H9 (cell line): Measurements from ENCODE around the gene SCP2D1. TPM values are rescaled to one million over a fixed set of nuclear protein-coding genes. Genes with fewer than 3 reads are reported as not detected.

Experiments
- DNase-seq: peaks from one replicate; pipeline ENCODE4 v3.0.0-alpha.2; 2017
- H2AFZ ChIP-seq: one replicate; pipeline ENCODE4 v1.6.1; 2013; ENCODE audit warnings: mild to moderate bottlenecking, low read length, control low read depth, moderate library complexity
- H2AK5ac ChIP-seq: 2 replicates; pipeline ENCODE4 v1.6.1; 2013; ENCODE audit warnings: low read length, control low read depth, mixed read lengths; ENCODE audit not compliant: insufficient read length
- H2BK120ac ChIP-seq: one replicate; pipeline ENCODE4 v1.6.1; 2013; ENCODE audit warnings: low read depth, mild to moderate bottlenecking, low read length, control low read depth, inconsistent platforms; ENCODE audit not compliant: poor library complexity, severe bottlenecking
- H2BK12ac ChIP-seq: 2 replicates; pipeline ENCODE4 v1.6.1; 2013; ENCODE audit warnings: low read length, control low read depth, mixed read lengths, low read depth; ENCODE audit not compliant: insufficient read length
- H2BK15ac ChIP-seq: 2 replicates; pipeline ENCODE4 v1.6.1; 2013; ENCODE audit warnings: low read depth, low read length, control low read depth
- H2BK20ac ChIP-seq: one replicate; pipeline ENCODE4 v1.6.1; 2013; ENCODE audit warnings: low read depth, mild to moderate bottlenecking, low read length, control low read depth, inconsistent platforms; ENCODE audit not compliant: poor library complexity, severe bottlenecking
- H2BK5ac ChIP-seq: 2 replicates; pipeline ENCODE4 v1.6.1; 2013; ENCODE audit warnings: low read length, control low read depth, mixed read lengths; ENCODE audit not compliant: insufficient read length
- H3K14ac ChIP-seq: 2 replicates; pipeline ENCODE4 v1.6.1; 2013; ENCODE audit warnings: low read length, control low read depth; ENCODE audit not compliant: insufficient read depth
- H3K18ac ChIP-seq: 2 replicates; pipeline ENCODE4 v1.6.1; 2013; ENCODE audit warnings: low read depth, mild to moderate bottlenecking, mixed read lengths, low read length, control low read depth; ENCODE audit not compliant: insufficient read length
- H3K23ac ChIP-seq: 2 replicates; pipeline ENCODE4 v1.6.1; 2013; ENCODE audit warnings: low read length, control low read depth, mixed read lengths, low read depth; ENCODE audit not compliant: insufficient read length
- H3K23me2 ChIP-seq: 2 replicates; pipeline ENCODE4 v1.6.1; 2013; ENCODE audit warnings: low read depth, mild to moderate bottlenecking, mixed read lengths, low read length, control low read depth; ENCODE audit not compliant: insufficient read length, poor library complexity, severe bottlenecking
- H3K27ac ChIP-seq: 2 replicates; pipeline ENCODE4 v1.5.1; 2013; ENCODE audit warnings: low read length, control low read depth, mixed read lengths, low read depth; ENCODE audit not compliant: insufficient read length
- H3K27me3 ChIP-seq: 2 replicates; pipeline ENCODE4 v1.6.1; 2013; ENCODE audit warnings: low read length, control low read depth, inconsistent platforms; ENCODE audit not compliant: insufficient read depth
- H3K4ac ChIP-seq: 2 replicates; pipeline ENCODE4 v1.6.1; 2013; ENCODE audit warnings: low read depth, mild to moderate bottlenecking, control low read depth, inconsistent platforms, low read length, moderate library complexity
- H3K4me1 ChIP-seq: 2 replicates; pipeline ENCODE4 v1.6.1; 2013; ENCODE audit warnings: low read length, control low read depth, inconsistent platforms; ENCODE audit not compliant: insufficient read depth
- H3K4me2 ChIP-seq: 2 replicates; pipeline ENCODE4 v1.6.1; 2013; ENCODE audit warnings: low read length, control low read depth, mixed read lengths; ENCODE audit not compliant: insufficient read length, insufficient read depth
- H3K56ac ChIP-seq: 2 replicates; pipeline ENCODE4 v1.6.1; 2013; ENCODE audit warnings: low read depth, mild to moderate bottlenecking, mixed read lengths, low read length, control low read depth; ENCODE audit not compliant: insufficient read length
- H3K79me1 ChIP-seq: 2 replicates; pipeline ENCODE4 v1.6.1; 2013; ENCODE audit warnings: low read depth, mild to moderate bottlenecking, moderate library complexity, low read length, control low read depth, inconsistent platforms; ENCODE audit not compliant: insufficient read depth, poor library complexity, severe bottlenecking
- H3K79me2 ChIP-seq: 2 replicates; pipeline ENCODE4 v1.6.1; 2013; ENCODE audit warnings: low read length, control low read depth, inconsistent platforms; ENCODE audit not compliant: insufficient read depth
- H3K9ac ChIP-seq: 2 replicates; pipeline ENCODE4 v1.6.1; 2013; ENCODE audit warnings: low read length, control low read depth, mixed read lengths; ENCODE audit not compliant: insufficient read length; ENCODE audit errors: extremely low read depth
- H3K9me3 ChIP-seq: one replicate; pipeline ENCODE4 v1.6.1; 2013; ENCODE audit warnings: low read depth, low read length, inconsistent platforms; ENCODE audit not compliant: control insufficient read depth
- H3T11ph ChIP-seq: one replicate; pipeline ENCODE4 v1.6.1; 2013; ENCODE audit warnings: mild to moderate bottlenecking, low read length, control low read depth, inconsistent platforms
- H4K20me1 ChIP-seq: one replicate; pipeline ENCODE4 v1.6.1; 2013; ENCODE audit not compliant: control insufficient read depth, insufficient read length, insufficient read depth
- H4K5ac ChIP-seq: 2 replicates; pipeline ENCODE4 v1.6.1; 2013; ENCODE audit warnings: low read depth, mild to moderate bottlenecking, mixed read lengths, low read length, control low read depth; ENCODE audit not compliant: insufficient read length
- H4K8ac ChIP-seq: replicated peaks from 2 replicates; pipeline ENCODE4 v1.6.1; 2013; ENCODE audit warnings: low read length, control low read depth, mixed read lengths, low read depth; ENCODE audit not compliant: insufficient read length
- H4K91ac ChIP-seq: 2 replicates; pipeline ENCODE4 v1.6.1; 2013; ENCODE audit warnings: low read depth, mild to moderate bottlenecking, moderate library complexity, mixed read lengths, low read length, control low read depth; ENCODE audit not compliant: insufficient read length
- H3K27ac Mint-ChIP-seq, 3 experiments: 2 replicates in 2 of 3; 3 replicates in 1 of 3; pipeline ENCODE4 v1.8.0; 2020 to 2021; ENCODE audit warnings: mixed read lengths in 3 of 3, mild to moderate bottlenecking in 1 of 3, moderate library complexity in 1 of 3
- H3K27me3 Mint-ChIP-seq: 2 replicates; pipeline ENCODE4 v1.8.0; 2021; ENCODE audit warnings: low read depth, mild to moderate bottlenecking, moderate library complexity, mixed read lengths
- H3K36me3 Mint-ChIP-seq, 3 experiments: 2 replicates in 2 of 3; 3 replicates in 1 of 3; pipeline ENCODE4 v1.8.0; 2020 to 2021; ENCODE audit warnings: low read depth in 3 of 3, mixed read lengths in 3 of 3; ENCODE audit not compliant: insufficient read depth in 1 of 3
- H3K4me1 Mint-ChIP-seq, 2 experiments: 2 replicates each; pipeline ENCODE4 v1.8.0; 2020; ENCODE audit warnings: mixed read lengths in 2 of 2
- H3K4me3 Mint-ChIP-seq, 2 experiments: 2 replicates in 1 of 2; 3 replicates in 1 of 2; pipeline ENCODE4 v1.8.0; 2020 to 2021; ENCODE audit warnings: mild to moderate bottlenecking in 2 of 2, mixed read lengths in 2 of 2, moderate library complexity in 1 of 2
- H3K9me3 Mint-ChIP-seq, 2 experiments: 2 replicates in 1 of 2; 3 replicates in 1 of 2; pipeline ENCODE4 v1.8.0; 2020; ENCODE audit warnings: mild to moderate bottlenecking in 2 of 2, mixed read lengths in 2 of 2, moderate library complexity in 1 of 2
- WGBS: extraction: QIAGEN DNeasy Blood & Tissue Kit; methylation state at CpG from one replicate; pipeline ENCODE4 v1.1.7; 2013; ENCODE audit warnings: missing lambda C conversion rate, low lambda C conversion rate, mixed read lengths; ENCODE audit not compliant: insufficient read length; ENCODE audit errors: extremely low coverage; 5-methylcytosine and 5-hydroxymethylcytosine counted together
- total RNA-seq: library from RNA; stranded (reverse); gene quantifications from 2 replicates; pipeline ENCODE4 v1.2.1, GENCODE V29; 2021
- TF ChIP-seq, protein P1 (sequence below): fragments of 200-600 bp; sonication (generic); conservative IDR thresholded peaks from 3 replicates; pipeline ENCODE4 v1.8.0; 2021; ENCODE audit warnings: antibody characterized with exemption, mild to moderate bottlenecking

The SCP2D1 gene
- total RNA-seq, 1 experiment from 2014 or later, result not detected

DNA sequence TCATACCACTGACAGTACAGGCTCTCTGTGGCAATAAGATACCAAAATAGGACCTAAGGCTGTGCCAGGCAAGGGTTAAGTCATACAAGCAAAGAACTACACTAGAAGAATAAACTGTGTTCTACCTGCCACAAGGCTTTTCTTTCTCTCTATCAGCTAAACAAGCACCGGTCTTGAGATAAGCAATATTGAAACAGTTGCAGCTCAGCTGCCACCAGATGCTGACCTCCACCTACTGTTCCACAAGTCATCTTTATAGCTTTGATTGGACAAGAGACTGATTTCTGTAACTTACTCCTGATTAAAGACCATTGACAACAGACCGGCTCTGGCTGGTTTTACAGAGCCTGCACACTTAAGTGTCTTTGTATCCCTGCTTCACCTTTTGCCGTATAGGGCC lies 24.1 kb downstream of the SCP2D1 start:
- Histone ChIP-seq H3K23ac (no peak overlapping the region), H3K4me1 (no peaks in the 10 kb centered on the region), H4K91ac (no peak overlapping the region), H3K27me3 (no peaks in the 10 kb centered on the region), H2AK5ac (no peak overlapping the region), H3K23me2 (no peaks in the 10 kb centered on the region), H3K4ac (no peak overlapping the region), H2BK5ac (no peak overlapping the region), H2BK15ac (no peak overlapping the region), H3K79me1 (no peaks in the 10 kb centered on the region), H3K9me3 (no peaks in the 10 kb centered on the region), H2BK20ac (no peak overlapping the region), H3K4me2 (no peak overlapping the region), H3K9ac (no peak overlapping the region), H3K56ac (no peak overlapping the region), H2BK12ac (no peak overlapping the region), H4K8ac (no peak overlapping the region), H3T11ph (no peak overlapping the region), H4K20me1 (no peaks in the 10 kb centered on the region), H3K18ac (no peak overlapping the region), H4K5ac (no peak overlapping the region), H3K27ac (no peak overlapping the region), H3K79me2 (no peaks in the 10 kb centered on the region), H2AFZ (no peak overlapping the region), H2BK120ac (no peak overlapping the region), H3K14ac (no peak overlapping the region)
- no peak overlapping the region for H3K4me3 Mint-ChIP-seq
- H3K9me3 Mint-ChIP-seq, result peaks cover 0 to 6% of the 10 kb centered on the region in 2 experiments; a peak in 3 of 5 replicates
- no peak overlapping the region for H3K27ac Mint-ChIP-seq
- no CpG with 5 or more reads among the region's 3 CpGs for WGBS
- TF ChIP-seq, protein P1, sequence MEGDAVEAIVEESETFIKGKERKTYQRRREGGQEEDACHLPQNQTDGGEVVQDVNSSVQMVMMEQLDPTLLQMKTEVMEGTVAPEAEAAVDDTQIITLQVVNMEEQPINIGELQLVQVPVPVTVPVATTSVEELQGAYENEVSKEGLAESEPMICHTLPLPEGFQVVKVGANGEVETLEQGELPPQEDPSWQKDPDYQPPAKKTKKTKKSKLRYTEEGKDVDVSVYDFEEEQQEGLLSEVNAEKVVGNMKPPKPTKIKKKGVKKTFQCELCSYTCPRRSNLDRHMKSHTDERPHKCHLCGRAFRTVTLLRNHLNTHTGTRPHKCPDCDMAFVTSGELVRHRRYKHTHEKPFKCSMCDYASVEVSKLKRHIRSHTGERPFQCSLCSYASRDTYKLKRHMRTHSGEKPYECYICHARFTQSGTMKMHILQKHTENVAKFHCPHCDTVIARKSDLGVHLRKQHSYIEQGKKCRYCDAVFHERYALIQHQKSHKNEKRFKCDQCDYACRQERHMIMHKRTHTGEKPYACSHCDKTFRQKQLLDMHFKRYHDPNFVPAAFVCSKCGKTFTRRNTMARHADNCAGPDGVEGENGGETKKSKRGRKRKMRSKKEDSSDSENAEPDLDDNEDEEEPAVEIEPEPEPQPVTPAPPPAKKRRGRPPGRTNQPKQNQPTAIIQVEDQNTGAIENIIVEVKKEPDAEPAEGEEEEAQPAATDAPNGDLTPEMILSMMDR, result no peak
- DNase-seq, result no peak
- peaks cover 12% of the 10 kb centered on the region for H3K27me3 Mint-ChIP-seq
- no peaks in the 10 kb centered on the region; a peak in 2 of 7 replicates for H3K36me3 Mint-ChIP-seq
- H3K4me1 Mint-ChIP-seq, result peaks cover 3% of the 10 kb centered on the region in 2 experiments
